Raji (cell line): ENCODE data around the gene RCOR2.

Experiments
- POLR2A ChIP-seq: IDR thresholded peaks from 2 replicates; pipeline ENCODE4 v1.6.1; 2011; ENCODE audit warnings: low read depth, low read length, control low read depth; ENCODE audit not compliant: insufficient read depth

Gene RCOR2

GRCh38 chr11:63914896-63915691 lies 1.9 kb downstream of the RCOR2 start:
- no peak for TF ChIP-seq POLR2A

GRCh38 chr11:63913866-63914830 lies 2.8 kb downstream of the RCOR2 start:
- no peak for TF ChIP-seq POLR2A

- TF ChIP-seq POLR2A = no peak
Observed at GRCh38 chr11:63912678-63913077, 4.3 kb downstream of the RCOR2 start.

- TF ChIP-seq POLR2A = no peak
Observed at GRCh38 chr11:63911876-63912275, 5.1 kb downstream of the RCOR2 start.

- no peak for TF ChIP-seq POLR2A
Observed at GRCh38 chr11:63911440-63911839, 5.5 kb downstream of the RCOR2 start.

GRCh38 chr11:63910675-63911074 lies 6.3 kb downstream of the RCOR2 start:
- no peak for TF ChIP-seq POLR2A

- TF ChIP-seq POLR2A = no peak
Observed at GRCh38 chr11:63909591-63910506, 7.1 kb downstream of the RCOR2 start.

GRCh38 chr11:63908631-63909401 lies 8.1 kb downstream of the RCOR2 start:
- TF ChIP-seq POLR2A = no peak

GRCh38 chr11:63907808-63908530 lies 9.0 kb downstream of the RCOR2 start:
- no peak for TF ChIP-seq POLR2A

GRCh38 chr11:63907063-63907462 lies 9.9 kb downstream of the RCOR2 start:
- TF ChIP-seq POLR2A = no peak

- no peak for TF ChIP-seq POLR2A
Observed at GRCh38 chr11:63906585-63906984, 10.4 kb downstream of the RCOR2 start.

- TF ChIP-seq POLR2A = no peak
Observed at GRCh38 chr11:63906087-63906486, 10.9 kb downstream of the RCOR2 start.

GRCh38 chr11:63905179-63905578 lies 11.8 kb downstream of the RCOR2 start:
- TF ChIP-seq POLR2A = no peak
